Transverse colon (tissue), 4 donors: ENCODE measurements around the gene AP5S1. TPM values are rescaled to one million over a fixed set of nuclear protein-coding genes. Genes with fewer than 3 reads are reported as not detected.
A peak's percentile ranks its signal among the peaks of the same experiment; 100 is the strongest.

ENCODE experiments used
- DNase-seq: peaks from one replicate; pipeline ENCODE4 v3.0.0-alpha.2; 2019
- H3K27ac ChIP-seq, 4 donors: fragments of 200-600 bp; sonication (generic); 2 replicates each; pipeline ENCODE4 v1.5.1; 2016 to 2018; ENCODE audit warnings: inconsistent platforms in 4 of 4
- H3K27me3 ChIP-seq: fragments of 200-600 bp; sonication (generic); 2 replicates; pipeline ENCODE4 v1.5.1; 2017; ENCODE audit warnings: inconsistent platforms
- H3K36me3 ChIP-seq, 4 donors: fragments of 200-600 bp; sonication (generic); 2 replicates each; pipeline ENCODE4 v1.5.1; 2017 to 2019; ENCODE audit warnings: inconsistent platforms in 4 of 4
- H3K4me1 ChIP-seq, 4 donors: fragments of 200-600 bp; sonication (generic); 2 replicates each; pipeline ENCODE4 v1.5.1; 2017 to 2020; ENCODE audit warnings: inconsistent platforms in 4 of 4
- H3K4me3 ChIP-seq, 4 donors: fragments of 200-600 bp; sonication (generic); 1 replicate in 1 of 4; 2 replicates in 3 of 4; pipeline versions ENCODE4 v1.5.1 to v1.6.1; 2017 to 2019; ENCODE audit warnings: inconsistent platforms in 4 of 4
- H3K9me3 ChIP-seq, 2 donors: fragments of 200-600 bp; sonication (generic); 2 replicates each; pipeline ENCODE4 v1.5.1; 2017 to 2019; ENCODE audit warnings: inconsistent platforms in 2 of 2
- CTCF ChIP-seq, 5 experiments: fragments of 200-600 bp in 3 of 5; fragments of 450-650 bp in 2 of 5; sonication (generic) in 3 of 5; IDR thresholded peaks; 1 replicate in 2 of 5; 2 replicates in 3 of 5; pipeline ENCODE4 v1.5.1; 2016 to 2017; ENCODE audit warnings: antibody characterized with exemption in 5 of 5, inconsistent platforms in 3 of 5, mild to moderate bottlenecking in 2 of 5, moderate library complexity in 1 of 5
- EP300 ChIP-seq: sonication (generic); formaldehyde crosslinking; IDR thresholded peaks from one replicate; pipeline ENCODE4 v1.6.1; 2017; ENCODE audit warnings: antibody characterized with exemption, low read depth
- POLR2A ChIP-seq: fragments of 450-650 bp; IDR thresholded peaks from one replicate; pipeline ENCODE4 v1.6.1; 2016; ENCODE audit warnings: antibody characterized with exemption, mild to moderate bottlenecking, moderate library complexity
- POLR2AphosphoS5 ChIP-seq, 3 donors: sonication (generic); formaldehyde crosslinking; IDR thresholded peaks; one replicate each; pipeline ENCODE4 v1.6.1; 2016; ENCODE audit warnings: antibody characterized with exemption in 3 of 3
- WGBS, 2 donors: methylation state at CpG; one replicate each; pipeline ENCODE4 v1.1.5; 2018; ENCODE audit warnings: low coverage in 1 of 2; 5-methylcytosine and 5-hydroxymethylcytosine counted together
- in situ Hi-C, 4 donors: fragments of 200-750 bp; cut with MboI; loops; one replicate each; pipeline versions ENCODE4 v1.15.0 to v1.15.1; 2017; ENCODE audit warnings: low sequenced_read_pairs in 3 of 4, low pct_ligation_motif_present in 1 of 4, low pct_unique_long_range_greater_than_20kb in 1 of 4
- intact Hi-C: fragments of 100-400 bp; cut with DNase I; formaldehyde crosslinking; loops from one replicate; pipeline ENCODE4 v1.15.1; 2023; ENCODE audit warnings: low total_unique reads
- total RNA-seq, 4 donors: library from RNA; depleted of rRNA; stranded (reverse); fragments of >200 nt; gene quantifications; one replicate each; pipeline ENCODE4 v1.1.0, GENCODE V29; 2016

The AP5S1 gene
- total RNA-seq, 4 donors from 2014 or later = 9.1 to 38.5 (median 17.0) TPM

GRCh38 chr20:3808544-3808943 lies 11.8 kb upstream of the AP5S1 start:
- no peak for DNase-seq
- no peaks in the 10 kb centered on the region for H3K36me3 ChIP-seq
- in situ Hi-C loops = no loop called here
- peaks cover 38 to 79% (median 66%) of the 10 kb centered on the region in 4 donors for H3K4me1 ChIP-seq
- no peak overlapping the region for H3K4me3 ChIP-seq
- intact Hi-C loops = no loop called here
- H3K9me3 ChIP-seq = no peaks in the 10 kb centered on the region
- WGBS, 2 donors = 70 to 77% methylated on average over 3 of the region's 3 CpGs
- no peak for TF ChIP-seq POLR2A
- no peak for TF ChIP-seq CTCF (IDR thresholded peaks at IDR 0.05)
- TF ChIP-seq EP300 = no peak
- no peak for TF ChIP-seq POLR2AphosphoS5 (IDR thresholded peaks at IDR 0.05)
- no peaks in the 10 kb centered on the region for H3K27me3 ChIP-seq
- peak overlapping the region; percentile 96 to 97 (median 96) for H3K27ac ChIP-seq

- peak; percentile 98 for DNase-seq
- H3K9me3 ChIP-seq = no peaks in the 10 kb centered on the region
- no peaks in the 10 kb centered on the region for H3K27me3 ChIP-seq
- peak; percentile 95 to 98 (median 98) for TF ChIP-seq POLR2AphosphoS5 (IDR thresholded peaks at IDR 0.05)
- TF ChIP-seq POLR2A = peak; percentile 78
- TF ChIP-seq EP300 = peak; percentile 97
- TF ChIP-seq CTCF (IDR thresholded peaks at IDR 0.05) = no peak
- intact Hi-C loops (no loop called here), in situ Hi-C loops (no loop called here)
- H3K4me1 ChIP-seq = peaks cover 28 to 67% (median 61%) of the 10 kb centered on the region in 4 donors
- peak overlapping the region; percentile 86 to 97 (median 92) for H3K27ac ChIP-seq
- peak overlapping the region in 3 of 4 donors; percentile 21 to 35 (median 22) for H3K4me3 ChIP-seq
- no peaks in the 10 kb centered on the region for H3K36me3 ChIP-seq
- WGBS, 2 donors = 8 to 16% methylated on average over 8 to 19 of the region's 20 CpGs
Observed at GRCh38 chr20:3811467-3812258, 8.7 kb upstream of the AP5S1 start.

- no peaks in the 10 kb centered on the region for H3K9me3 ChIP-seq
- in situ Hi-C loops (no loop called here), intact Hi-C loops (no loop called here)
- no peak for TF ChIP-seq CTCF (IDR thresholded peaks at IDR 0.05)
- TF ChIP-seq POLR2AphosphoS5 (IDR thresholded peaks at IDR 0.05) = no peak
- TF ChIP-seq EP300 = no peak
- TF ChIP-seq POLR2A = no peak
- 93% methylated on average over 9 of the region's 9 CpGs; no CpG with 5 or more reads in 1 of the 2 donors for WGBS, 2 donors
- no peak for DNase-seq
- no peak overlapping the region for H3K4me3 ChIP-seq
- H3K27ac ChIP-seq = peak overlapping the region; percentile 86 to 97 (median 92)
- peaks cover 22 to 61% (median 54%) of the 10 kb centered on the region in 4 donors for H3K4me1 ChIP-seq
- no peaks in the 10 kb centered on the region for H3K36me3 ChIP-seq
- no peaks in the 10 kb centered on the region for H3K27me3 ChIP-seq
Observed at GRCh38 chr20:3812259-3812681, 8.1 kb upstream of the AP5S1 start.

GRCh38 chr20:3812975-3813847 lies 7.1 kb upstream of the AP5S1 start:
- H3K27me3 ChIP-seq = no peaks in the 10 kb centered on the region
- H3K27ac ChIP-seq = peak overlapping the region; percentile 86 to 97 (median 92)
- H3K36me3 ChIP-seq = no peaks in the 10 kb centered on the region
- DNase-seq = no peak
- no peak overlapping the region for H3K4me3 ChIP-seq
- in situ Hi-C loops = no loop called here
- 49 to 56% methylated on average over 5 to 8 of the region's 8 CpGs for WGBS, 2 donors
- H3K9me3 ChIP-seq = no peaks in the 10 kb centered on the region
- intact Hi-C loops = no loop called here
- TF ChIP-seq EP300 (no peak), POLR2AphosphoS5 (IDR thresholded peaks at IDR 0.05) (no peak), CTCF (IDR thresholded peaks at IDR 0.05) (no peak), POLR2A (no peak)
- peaks cover 15 to 54% (median 47%) of the 10 kb centered on the region in 4 donors for H3K4me1 ChIP-seq
